Urinary bladder (tissue), 4 donors: ENCODE data around the gene ZNF479. TPM values are rescaled to one million over a fixed set of nuclear protein-coding genes. Genes with fewer than 3 reads are reported as not detected.
"Not testable (repeated sequence)": the region's sequence is repeated elsewhere in the genome, so short reads cannot be mapped to it uniquely, and the experiment has no call there.

Experiments used
- DNase-seq: peaks from one replicate; pipeline ENCODE4 v3.0.0-alpha.2; 2015; ENCODE audit errors: extremely low spot score
- H3K27ac ChIP-seq: one replicate; pipeline ENCODE4 v1.5.1; 2013; ENCODE audit warnings: low read depth, mild to moderate bottlenecking, moderate library complexity
- H3K36me3 ChIP-seq: one replicate; pipeline ENCODE4 v1.6.1; 2013; ENCODE audit warnings: mild to moderate bottlenecking, moderate library complexity; ENCODE audit not compliant: insufficient read depth
- H3K4me1 ChIP-seq: one replicate; pipeline ENCODE4 v1.6.1; 2013; ENCODE audit warnings: mild to moderate bottlenecking, moderate library complexity; ENCODE audit not compliant: insufficient read depth
- H3K4me3 ChIP-seq: one replicate; pipeline ENCODE4 v1.5.1; 2013; ENCODE audit warnings: low read depth, low read length
- WGBS: extraction: QIAGEN DNeasy Blood & Tissue Kit; methylation state at CpG from one replicate; pipeline ENCODE4 v1.1.7; 2013; 5-methylcytosine and 5-hydroxymethylcytosine counted together
- polyA plus RNA-seq: library from polyadenylated mRNA; stranded (reverse); fragments of 200-250 nt; gene quantifications from one replicate; pipeline ENCODE4 v1.2.3, GENCODE V29; 2013
- total RNA-seq: library from RNA; depleted of rRNA; stranded (reverse); fragments of >200 nt; gene quantifications from one replicate; pipeline ENCODE4 v1.2.3, GENCODE V29; 2014
- donor health status: healthy with polysubstance abuse.
- donor health status: healthy.

Gene ZNF479
- total RNA-seq (not detected), polyA plus RNA-seq (not detected)

- not testable (repeated sequence) for H3K36me3 ChIP-seq, H3K4me3 ChIP-seq, H3K4me1 ChIP-seq, H3K27ac ChIP-seq, DNase-seq
- 90% methylated on average over 6 of the region's 6 CpGs for WGBS
These were observed at the start of gene ZNF479 for GRCh38 chr7:57132336-57132735. Gene ZNF479 (minus strand): TSS chr7:57132436. CDS start chr7:57132324, 112 bp downstream.

GRCh38 chr7:57182031-57182430 is 49.8 kb upstream of the ZNF479 start:
- WGBS, result 70% methylated on average over 4 of the region's 4 CpGs
- Histone ChIP-seq H3K36me3 (no peaks in the 10 kb centered on the region), H3K27ac (no peak overlapping the region), H3K4me3 (no peak overlapping the region), H3K4me1 (no peaks in the 10 kb centered on the region)
- DNase-seq, result no peak

GRCh38 chr7:57181281-57181680 is 49.0 kb upstream of the ZNF479 start:
- H3K4me3 ChIP-seq, result no peak overlapping the region
- no peak overlapping the region for H3K27ac ChIP-seq
- no peaks in the 10 kb centered on the region for H3K4me1 ChIP-seq
- H3K36me3 ChIP-seq, result no peaks in the 10 kb centered on the region
- no peak for DNase-seq
- WGBS, result 80% methylated on average over 9 of the region's 9 CpGs

GRCh38 chr7:57179776-57180415 is 47.7 kb upstream of the ZNF479 start:
- Histone ChIP-seq H3K27ac (no peak overlapping the region), H3K4me3 (no peak overlapping the region), H3K4me1 (no peaks in the 10 kb centered on the region), H3K36me3 (no peaks in the 10 kb centered on the region)
- 92% methylated on average over 30 of the region's 30 CpGs for WGBS
- no peak for DNase-seq

GRCh38 chr7:57178768-57179139 is 46.5 kb upstream of the ZNF479 start:
- Histone ChIP-seq H3K4me1 (no peaks in the 10 kb centered on the region), H3K36me3 (no peaks in the 10 kb centered on the region), H3K4me3 (no peak overlapping the region), H3K27ac (no peak overlapping the region)
- no peak for DNase-seq
- 73% methylated on average over 6 of the region's 6 CpGs for WGBS

GRCh38 chr7:57177856-57178767 is 45.9 kb upstream of the ZNF479 start:
- H3K27ac ChIP-seq, result no peak overlapping the region
- WGBS, result 85% methylated on average over 21 of the region's 21 CpGs
- H3K4me1 ChIP-seq, result no peaks in the 10 kb centered on the region
- DNase-seq, result no peak
- H3K4me3 ChIP-seq, result no peak overlapping the region
- H3K36me3 ChIP-seq, result no peaks in the 10 kb centered on the region

- 82% methylated on average over 14 of the region's 14 CpGs for WGBS
- no peak overlapping the region for H3K4me3 ChIP-seq
- no peaks in the 10 kb centered on the region for H3K4me1 ChIP-seq
These were observed 44.8 kb upstream of the ZNF479 start for GRCh38 chr7:57176928-57177635.

GRCh38 chr7:57165285-57165899 is 33.2 kb upstream of the ZNF479 start:
- H3K27ac ChIP-seq, result no peak overlapping the region
- no peak for DNase-seq
- H3K4me1 ChIP-seq, result no peaks in the 10 kb centered on the region
- H3K4me3 ChIP-seq, result no peak overlapping the region
- WGBS, result 74% methylated on average over 7 of the region's 7 CpGs
- no peaks in the 10 kb centered on the region for H3K36me3 ChIP-seq

More at GRCh38 chr7:57176928-57177635, 44.8 kb upstream of the ZNF479 start:
- H3K27ac ChIP-seq, result no peak overlapping the region
- no peaks in the 10 kb centered on the region for H3K36me3 ChIP-seq
- DNase-seq, result no peak

- H3K36me3 ChIP-seq, H3K4me3 ChIP-seq, H3K27ac ChIP-seq, H3K4me1 ChIP-seq, DNase-seq: not testable (repeated sequence)
- WGBS, result 64% methylated on average over 5 of the region's 5 CpGs
These were observed 12.0 kb downstream of the ZNF479 start for GRCh38 chr7:57120123-57120784.
